SIG-M5 (cell line): ENCODE results near the gene BCL11B.
A peak's percentile ranks its signal among the peaks of the same experiment; 100 is the strongest.

ENCODE experiments used
- DNase-seq: peaks from one replicate; lab custom pipeline; 2025; lab: John Stamatoyannopoulos, UW

BCL11B gene

DNA sequence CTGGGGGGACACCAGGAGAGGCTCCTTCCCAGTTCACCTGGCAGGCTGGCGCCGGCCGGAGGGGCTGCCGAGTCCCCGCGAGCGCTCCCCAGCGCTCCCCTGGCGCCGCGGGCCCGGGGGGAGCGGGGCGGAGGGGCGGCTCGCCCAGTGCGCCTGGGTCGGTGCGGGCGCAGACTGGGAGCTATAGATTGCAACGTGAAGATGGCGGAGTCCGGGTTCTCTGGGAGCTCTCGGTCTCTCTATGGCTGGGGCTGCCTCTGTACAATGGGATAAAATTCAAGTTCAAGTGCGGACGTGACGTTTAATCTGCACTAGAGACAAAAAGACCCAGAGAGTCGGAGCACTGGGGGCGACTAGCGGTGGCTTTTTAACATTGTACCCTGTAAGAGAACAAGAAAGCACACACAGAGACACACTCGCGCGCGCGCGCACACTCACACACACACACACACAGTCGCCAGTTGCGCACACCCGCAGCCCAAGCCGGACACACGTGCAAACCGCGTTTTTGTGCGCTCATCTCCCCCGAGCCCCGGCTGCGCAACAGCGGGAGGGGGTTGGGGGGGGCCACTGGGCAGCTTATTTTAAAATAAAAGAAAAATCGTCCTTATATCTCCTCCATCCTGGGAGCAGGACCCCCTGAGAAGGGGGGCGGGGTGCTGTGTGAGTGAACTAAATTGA lies at the start of gene BCL11B:
Gene BCL11B, minus strand, starts transcription at position 247 of the 681 bp plus-strand sequence. CDS start 979 bp downstream, outside the sequence.
- peak; percentile 73 for DNase-seq

DNA sequence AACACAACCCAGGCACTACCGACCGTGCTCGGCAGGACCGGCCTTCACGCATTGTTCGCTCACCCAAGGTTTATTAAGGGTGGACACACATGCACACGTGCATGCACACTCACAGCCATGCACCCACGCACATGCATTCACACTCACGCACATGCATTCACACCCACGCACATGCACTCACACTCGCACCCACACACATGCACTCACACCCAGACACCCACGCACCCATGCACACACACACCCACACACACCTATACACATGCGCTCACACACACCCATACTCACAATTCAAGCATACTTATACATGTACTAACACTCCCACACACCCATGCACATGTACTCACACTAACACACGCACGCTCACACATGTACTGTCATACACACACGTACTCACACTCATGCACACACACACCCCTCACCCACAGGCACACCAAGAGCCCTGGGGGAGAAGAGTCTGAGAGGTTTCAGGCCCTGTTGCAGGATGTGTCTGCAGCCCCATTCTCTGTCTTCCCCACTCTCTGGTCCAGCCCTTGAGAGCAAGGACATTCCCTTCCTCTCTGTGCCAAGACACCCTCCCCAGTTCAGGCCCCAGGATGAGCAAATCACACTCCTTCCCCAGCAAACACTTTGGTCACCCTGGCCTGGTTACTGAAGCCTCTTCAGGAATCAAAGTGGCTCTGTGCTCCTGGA lies 49.4 kb upstream of the BCL11B start:
- no peak for DNase-seq

DNA sequence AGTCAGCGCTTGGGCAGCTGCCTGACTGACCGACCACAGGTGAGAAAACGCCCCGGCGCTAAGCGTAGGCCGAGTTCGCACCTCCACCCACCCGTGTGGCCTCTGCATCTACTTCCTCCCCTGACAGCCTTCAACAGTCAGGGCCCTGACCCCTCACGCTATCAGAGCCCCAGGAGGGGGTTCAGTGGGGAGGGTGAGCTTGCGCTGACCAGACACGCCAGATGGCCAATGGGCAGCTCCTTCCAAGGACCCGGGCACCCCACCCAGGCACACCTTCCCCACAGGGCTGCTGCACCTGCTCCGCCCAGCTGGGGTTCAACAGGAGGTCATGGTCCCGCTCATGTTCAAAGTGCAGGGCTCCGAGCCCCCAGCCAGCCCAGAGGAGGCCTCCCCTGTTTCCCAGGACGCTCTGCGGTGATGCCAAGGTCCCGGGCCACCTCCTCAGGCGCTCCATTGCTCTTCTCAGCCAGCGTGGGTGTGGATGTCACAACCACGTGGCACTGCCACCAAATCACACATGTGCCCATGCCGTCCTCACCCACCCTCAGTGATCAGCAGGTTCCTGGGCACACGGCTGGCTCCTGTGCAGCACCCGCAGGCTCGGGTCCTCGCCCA lies 48.7 kb upstream of the BCL11B start:
- DNase-seq: no peak

DNA sequence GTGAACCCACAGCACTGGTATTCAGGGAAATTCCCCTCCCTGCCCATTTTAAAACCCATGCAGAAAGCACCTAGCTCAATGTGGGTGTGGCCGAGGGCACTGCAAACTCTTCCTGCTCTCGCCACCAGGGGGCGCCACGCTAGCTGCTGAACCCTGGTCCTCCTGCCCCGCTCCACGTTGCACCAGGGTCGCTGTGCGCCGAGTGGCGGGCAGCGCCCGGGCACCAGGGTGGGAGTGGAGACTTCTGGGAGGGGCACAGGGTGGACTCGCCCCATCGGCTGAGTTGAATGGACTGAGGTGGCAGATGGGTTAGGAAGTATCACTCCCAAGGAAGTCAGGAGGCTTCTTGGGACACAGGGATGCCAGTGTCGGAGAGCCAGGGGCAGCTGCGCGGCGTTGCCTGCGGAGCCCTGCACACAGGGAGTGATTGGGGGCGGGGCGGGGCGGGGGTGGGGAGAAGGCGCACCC lies 48.1 kb upstream of the BCL11B start:
- DNase-seq: no peak

DNA sequence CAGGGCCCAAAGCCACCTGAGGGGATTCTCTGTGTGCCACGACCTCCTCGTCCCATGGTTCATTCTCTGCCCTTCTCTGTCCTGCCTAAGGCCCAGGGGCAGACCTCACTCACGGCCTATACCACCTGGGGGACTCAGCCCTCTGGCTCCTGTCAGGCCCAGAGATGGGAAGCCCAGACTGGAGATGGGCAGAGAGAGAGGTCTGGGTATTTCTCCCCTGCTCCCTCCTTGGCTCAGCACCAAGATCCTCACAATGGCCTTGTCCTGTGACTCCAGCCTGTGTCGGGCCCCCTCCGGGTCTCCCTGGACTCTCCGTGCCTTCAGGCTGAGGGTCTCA lies 46.9 kb upstream of the BCL11B start:
- DNase-seq: no peak

GRCh38 chr14:99318091-99318958 lies 46.3 kb upstream of the BCL11B start:
- no peak for DNase-seq

GRCh38 chr14:99317231-99318090 lies 45.5 kb upstream of the BCL11B start:
- DNase-seq: no peak

DNA sequence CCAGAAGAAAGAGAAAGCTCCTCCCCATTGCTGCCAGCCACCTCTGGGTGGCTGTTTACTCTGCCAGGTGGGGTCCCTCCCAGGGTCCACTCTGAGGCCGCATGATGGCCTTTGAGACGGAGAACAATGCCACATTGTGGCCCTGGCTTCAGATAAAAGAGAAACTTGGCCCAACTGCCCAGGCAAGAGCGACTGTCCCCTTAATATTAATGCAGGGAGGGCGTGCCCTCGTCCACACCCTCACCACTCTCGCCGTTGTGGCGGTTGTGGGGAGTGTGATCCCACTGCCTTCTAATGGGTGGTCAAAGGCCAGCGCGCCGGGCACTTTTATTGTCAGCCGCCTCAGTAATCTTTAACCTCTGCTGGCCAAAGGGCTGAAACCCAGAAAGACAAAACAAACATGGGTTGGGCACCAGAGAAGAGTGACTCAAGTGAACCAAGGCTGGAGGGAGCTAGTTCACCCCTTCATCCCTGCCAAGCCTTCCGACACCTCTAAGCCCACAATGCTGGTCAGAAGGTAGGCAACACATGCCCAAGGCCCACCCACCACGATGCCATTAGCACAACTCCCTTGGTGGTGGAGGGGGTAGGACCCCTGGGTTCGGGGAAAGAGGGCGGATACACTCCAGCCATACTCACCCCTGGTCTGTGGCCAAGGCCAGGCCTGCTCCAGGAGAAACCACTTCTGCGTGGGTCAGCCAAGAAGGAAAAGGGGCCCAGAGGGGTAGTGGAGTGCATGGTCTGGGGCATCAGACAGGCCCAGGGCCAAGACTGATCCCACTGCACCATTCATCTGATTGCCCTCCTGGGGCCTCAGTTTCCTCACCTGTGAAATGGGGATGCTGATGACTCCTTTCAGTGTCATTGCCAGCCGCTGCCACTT lies 44.5 kb upstream of the BCL11B start:
- DNase-seq: no peak

DNA sequence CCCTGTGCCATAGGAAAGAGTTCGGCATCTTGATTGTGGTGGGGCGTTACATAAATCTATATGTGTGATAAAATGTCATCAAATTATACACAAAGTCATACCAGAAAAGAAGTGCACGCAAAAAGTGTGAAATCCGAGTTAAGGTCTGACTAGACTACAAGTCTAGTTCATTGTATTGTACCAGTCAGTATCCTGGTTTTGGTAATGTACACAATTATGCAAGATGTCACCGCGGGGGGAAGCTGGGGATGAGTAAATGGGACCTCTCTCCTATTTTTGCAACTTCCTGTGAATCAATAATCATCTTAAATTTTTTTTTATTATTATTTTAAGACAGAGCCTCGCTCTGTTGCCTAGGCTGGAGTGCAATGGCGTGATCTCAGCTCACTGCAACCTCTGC lies 43.2 kb upstream of the BCL11B start:
- DNase-seq: no peak

- no peak for DNase-seq
Measured at GRCh38 chr14:99314623-99315022, 42.6 kb upstream of the BCL11B start.

GRCh38 chr14:99313234-99313633 lies 41.2 kb upstream of the BCL11B start:
- DNase-seq: no peak

DNA sequence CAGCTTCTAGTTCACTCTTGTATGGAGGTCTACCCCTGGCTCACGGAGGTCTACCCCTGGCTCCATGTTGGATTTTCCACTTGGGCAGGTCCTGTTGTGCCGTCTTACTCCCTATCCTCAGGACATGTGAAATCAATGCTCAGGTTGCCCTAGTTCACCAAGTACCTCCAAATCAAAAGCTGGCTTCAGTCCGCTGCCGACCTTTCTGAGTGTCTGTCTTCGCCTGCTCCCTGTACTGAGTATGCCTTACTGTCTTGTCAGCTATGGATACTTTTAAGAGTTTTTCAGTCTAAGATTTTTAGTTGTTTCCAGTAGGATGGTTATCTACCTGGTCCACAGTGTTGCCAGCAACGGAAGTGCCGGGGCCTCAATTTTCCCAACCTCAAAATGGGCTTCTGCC lies 40.1 kb upstream of the BCL11B start:
- DNase-seq: no peak

- no peak for DNase-seq
Measured at GRCh38 chr14:99309220-99309766, 37.3 kb upstream of the BCL11B start.

DNA sequence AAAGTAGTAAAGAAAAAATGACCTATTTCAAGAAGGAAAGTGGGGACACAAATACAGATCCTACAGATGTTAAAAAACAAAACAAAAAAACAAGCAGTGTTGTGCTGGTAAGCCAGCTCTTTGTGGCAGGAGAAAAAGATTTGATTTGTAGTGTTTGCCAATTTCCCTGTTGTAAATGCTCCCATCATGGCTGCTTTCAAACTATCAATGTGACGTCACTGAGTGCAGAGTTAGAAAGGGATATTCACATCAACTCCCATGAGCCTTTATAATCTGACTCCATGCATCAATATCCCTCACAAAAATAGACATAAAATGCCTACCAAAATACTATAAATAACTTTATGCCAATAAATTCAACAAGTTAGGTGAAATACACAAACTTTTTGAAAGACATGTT lies 32.2 kb upstream of the BCL11B start:
- DNase-seq: no peak

GRCh38 chr14:99300190-99300589 lies 28.2 kb upstream of the BCL11B start:
- no peak for DNase-seq

- DNase-seq: no peak
Measured at GRCh38 chr14:99296517-99296916, 24.5 kb upstream of the BCL11B start.

DNA sequence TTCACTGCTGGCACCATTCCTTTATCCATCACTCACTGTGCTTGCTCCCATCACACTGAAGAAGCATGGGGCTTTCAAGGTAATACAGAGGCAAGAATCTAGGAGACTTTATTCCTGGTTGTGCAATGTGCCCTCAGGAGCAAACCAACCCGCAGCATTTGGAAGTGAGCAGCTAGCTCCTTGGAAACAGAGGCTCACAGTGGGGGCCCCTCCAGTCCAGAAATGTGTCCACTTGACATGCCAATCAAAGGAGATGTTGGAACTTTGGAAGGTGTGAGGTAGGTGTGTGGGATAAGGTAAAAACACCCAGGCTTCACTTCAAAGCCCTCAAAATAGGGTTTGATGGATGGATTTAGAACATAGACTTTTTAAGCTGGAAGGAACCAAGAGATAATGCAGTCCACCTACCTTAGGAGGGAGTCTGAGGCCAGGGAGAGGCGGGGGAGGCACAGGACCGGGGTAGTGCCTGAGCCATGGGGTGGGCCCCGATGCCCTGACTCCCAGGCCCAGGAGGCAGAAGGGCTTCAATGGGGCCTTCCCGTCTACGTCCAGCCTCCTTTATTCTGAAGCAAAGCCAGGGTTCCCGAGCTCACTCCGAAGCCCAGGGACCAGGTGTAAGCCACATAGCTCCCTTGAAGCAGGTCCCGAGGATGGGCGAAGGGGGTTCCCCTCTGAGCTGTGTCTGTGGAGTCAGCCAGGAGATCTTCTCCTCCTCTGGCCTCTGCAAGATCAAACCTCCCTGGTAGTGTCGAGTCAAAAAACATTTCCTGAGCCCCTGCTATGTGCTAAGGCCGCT lies 17.6 kb upstream of the BCL11B start:
- DNase-seq: no peak

- DNase-seq: no peak
Measured at GRCh38 chr14:99288948-99289347, 17.0 kb upstream of the BCL11B start.

- DNase-seq: no peak
Measured at GRCh38 chr14:99287269-99287942, 15.4 kb upstream of the BCL11B start.
